Ascending aorta (tissue), 2 donors: ENCODE results near the gene MYORG. TPM values are rescaled to one million over a fixed set of nuclear protein-coding genes. Genes with fewer than 3 reads are reported as not detected.

Experiments used
- DNase-seq, 2 donors: peaks; one replicate each; pipeline ENCODE4 v3.0.0-alpha.2; 2019; ENCODE audit warnings: low spot score in 2 of 2
- H3K27ac ChIP-seq, 2 donors: fragments of 200-600 bp; sonication (generic); one replicate each; pipeline ENCODE4 v1.5.1; 2016 to 2017; ENCODE audit warnings: mild to moderate bottlenecking in 1 of 2
- H3K27me3 ChIP-seq: fragments of 200-600 bp; sonication (generic); one replicate; pipeline ENCODE4 v1.5.1; 2017
- H3K36me3 ChIP-seq, 2 donors: fragments of 200-600 bp; sonication (generic); one replicate each; pipeline ENCODE4 v1.5.1; 2016
- H3K4me1 ChIP-seq, 2 donors: fragments of 200-600 bp; sonication (generic); one replicate each; pipeline ENCODE4 v1.5.1; 2016 to 2017; ENCODE audit warnings: mild to moderate bottlenecking in 1 of 2
- H3K4me3 ChIP-seq, 2 donors: fragments of 200-600 bp; sonication (generic); one replicate each; pipeline ENCODE4 v1.5.1; 2016 to 2017; ENCODE audit warnings: mild to moderate bottlenecking in 1 of 2
- H3K9me3 ChIP-seq, 2 donors: fragments of 200-600 bp; sonication (generic); one replicate each; pipeline ENCODE4 v1.5.1; 2016
- intact Hi-C: fragments of 100-400 bp; cut with DNase I; formaldehyde crosslinking; loops from one replicate; pipeline ENCODE4 v1.15.1; 2023
- total RNA-seq: library from RNA; depleted of rRNA; stranded (reverse); fragments of >200 nt; gene quantifications from one replicate; pipeline ENCODE4 v1.1.0, GENCODE V29; 2016
- TF ChIP-seq, protein P1 (sequence below), 3 experiments: fragments of 200-600 bp in 2 of 3; fragments of 450-650 bp in 1 of 3; sonication (generic) in 2 of 3; IDR thresholded peaks; one replicate each; pipeline ENCODE4 v1.5.1; 2016 to 2019; ENCODE audit warnings: antibody characterized with exemption in 3 of 3, mild to moderate bottlenecking in 1 of 3, moderate library complexity in 1 of 3

Gene MYORG
- total RNA-seq, 1 donor from 2014 or later = 11.0 TPM

DNA sequence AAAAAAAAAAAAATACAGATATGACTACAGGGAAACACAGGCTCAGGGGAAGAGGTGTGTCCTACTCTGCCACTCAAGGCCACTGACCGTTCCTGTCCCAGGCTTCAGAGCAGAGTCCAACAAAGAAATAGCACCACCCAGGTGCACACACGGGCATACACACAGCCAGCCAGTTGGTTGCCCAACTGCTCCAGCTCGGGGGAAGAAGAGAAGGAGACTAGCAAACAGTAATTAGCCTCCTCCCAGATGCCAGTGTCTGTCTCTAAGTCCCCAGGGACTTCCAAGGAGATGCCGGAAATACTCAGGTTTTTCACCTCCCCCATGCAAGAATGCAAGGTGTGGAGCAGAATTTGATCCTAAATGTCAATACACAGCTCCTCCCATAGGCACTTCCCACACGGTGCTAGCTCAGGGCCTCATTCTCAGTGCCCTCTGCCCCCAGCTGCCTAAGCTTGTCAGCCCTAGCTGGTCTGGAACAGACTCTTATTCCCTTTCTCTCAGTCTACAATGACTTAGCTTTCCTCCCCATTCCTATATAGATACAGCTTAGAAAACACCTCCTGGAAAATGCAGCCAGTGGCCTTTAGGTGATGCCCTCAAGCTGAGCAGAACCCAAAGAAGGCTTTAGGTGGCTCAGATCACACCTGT is 1.7 kb downstream of the MYORG start:
- intact Hi-C loops = loop anchor here (5.0 kb wide), 1 partner anchor 123 kb away; no protein-coding TSS in a partner anchor
- Histone ChIP-seq H3K27me3 (no peaks in the 10 kb centered on the region), H3K4me3 (no peak overlapping the region), H3K4me1 (peaks cover under 1 to 8% of the 10 kb centered on the region in 2 donors), H3K9me3 (no peaks in the 10 kb centered on the region), H3K36me3 (peaks cover 16 to 26% of the 10 kb centered on the region in 2 donors), H3K27ac (no peak overlapping the region)
- DNase-seq = no peak
- TF ChIP-seq, protein P1, sequence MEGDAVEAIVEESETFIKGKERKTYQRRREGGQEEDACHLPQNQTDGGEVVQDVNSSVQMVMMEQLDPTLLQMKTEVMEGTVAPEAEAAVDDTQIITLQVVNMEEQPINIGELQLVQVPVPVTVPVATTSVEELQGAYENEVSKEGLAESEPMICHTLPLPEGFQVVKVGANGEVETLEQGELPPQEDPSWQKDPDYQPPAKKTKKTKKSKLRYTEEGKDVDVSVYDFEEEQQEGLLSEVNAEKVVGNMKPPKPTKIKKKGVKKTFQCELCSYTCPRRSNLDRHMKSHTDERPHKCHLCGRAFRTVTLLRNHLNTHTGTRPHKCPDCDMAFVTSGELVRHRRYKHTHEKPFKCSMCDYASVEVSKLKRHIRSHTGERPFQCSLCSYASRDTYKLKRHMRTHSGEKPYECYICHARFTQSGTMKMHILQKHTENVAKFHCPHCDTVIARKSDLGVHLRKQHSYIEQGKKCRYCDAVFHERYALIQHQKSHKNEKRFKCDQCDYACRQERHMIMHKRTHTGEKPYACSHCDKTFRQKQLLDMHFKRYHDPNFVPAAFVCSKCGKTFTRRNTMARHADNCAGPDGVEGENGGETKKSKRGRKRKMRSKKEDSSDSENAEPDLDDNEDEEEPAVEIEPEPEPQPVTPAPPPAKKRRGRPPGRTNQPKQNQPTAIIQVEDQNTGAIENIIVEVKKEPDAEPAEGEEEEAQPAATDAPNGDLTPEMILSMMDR (IDR thresholded peaks at IDR 0.05) = no peak

DNA sequence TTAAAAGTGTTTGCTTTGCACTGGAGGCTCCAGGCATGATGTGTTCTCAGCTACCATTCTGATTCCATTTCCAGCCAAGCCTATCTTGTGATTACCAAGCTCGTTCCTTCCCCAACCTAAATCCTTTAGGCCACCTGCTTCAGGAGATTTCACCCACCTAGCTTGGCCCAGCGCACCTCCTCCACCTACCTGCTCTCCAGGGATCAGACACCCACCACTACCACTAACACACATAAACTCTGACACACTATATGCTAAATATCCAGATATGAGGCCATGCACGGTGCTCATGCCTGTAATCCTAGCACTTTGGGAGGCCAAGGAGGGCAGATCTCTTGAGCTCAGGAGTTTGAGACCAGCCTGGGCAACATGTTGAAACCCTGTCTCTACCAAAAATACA is 2.4 kb downstream of the MYORG start:
- Histone ChIP-seq H3K36me3 (peaks cover 20 to 33% of the 10 kb centered on the region in 2 donors), H3K4me1 (peaks cover 0 to 4% of the 10 kb centered on the region in 2 donors)

DNA sequence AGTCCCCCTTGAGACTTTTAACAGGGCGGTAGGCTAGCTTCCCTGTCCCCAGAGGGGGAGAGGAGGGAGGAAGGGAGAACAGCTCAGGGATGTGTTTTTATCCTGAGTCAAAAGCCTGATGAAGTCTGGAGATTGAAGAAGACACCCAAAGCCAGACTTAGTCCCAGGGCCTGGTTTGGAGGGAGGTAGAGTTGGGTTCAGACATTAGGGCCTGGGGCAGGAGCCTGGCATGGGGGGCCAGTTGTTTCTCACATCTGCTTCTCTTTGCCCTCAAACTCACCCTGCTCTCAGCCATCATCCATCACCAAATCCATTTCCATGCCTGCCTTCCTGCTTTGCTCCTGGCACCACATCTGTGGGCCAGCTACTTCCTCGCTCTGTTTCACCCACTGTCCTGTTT is 2.9 kb downstream of the MYORG start:
- Histone ChIP-seq H3K4me1 (peaks cover 0 to 4% of the 10 kb centered on the region in 2 donors), H3K27me3 (no peaks in the 10 kb centered on the region), H3K27ac (no peak overlapping the region), H3K4me3 (no peak overlapping the region), H3K9me3 (no peaks in the 10 kb centered on the region), H3K36me3 (peaks cover 24 to 33% of the 10 kb centered on the region in 2 donors)
- TF ChIP-seq, protein P1 (IDR thresholded peaks at IDR 0.05) = no peak
- intact Hi-C loops = no loop called here
- no peak for DNase-seq

More for the DNA sequence above, 2.4 kb downstream of the MYORG start:
- H3K27me3 ChIP-seq = no peaks in the 10 kb centered on the region
- DNase-seq = no peak
- no peak overlapping the region for H3K4me3 ChIP-seq
- TF ChIP-seq, protein P1 (IDR thresholded peaks at IDR 0.05) = no peak
- no peaks in the 10 kb centered on the region for H3K9me3 ChIP-seq
- H3K27ac ChIP-seq = no peak overlapping the region
- intact Hi-C loops = no loop called here

DNA sequence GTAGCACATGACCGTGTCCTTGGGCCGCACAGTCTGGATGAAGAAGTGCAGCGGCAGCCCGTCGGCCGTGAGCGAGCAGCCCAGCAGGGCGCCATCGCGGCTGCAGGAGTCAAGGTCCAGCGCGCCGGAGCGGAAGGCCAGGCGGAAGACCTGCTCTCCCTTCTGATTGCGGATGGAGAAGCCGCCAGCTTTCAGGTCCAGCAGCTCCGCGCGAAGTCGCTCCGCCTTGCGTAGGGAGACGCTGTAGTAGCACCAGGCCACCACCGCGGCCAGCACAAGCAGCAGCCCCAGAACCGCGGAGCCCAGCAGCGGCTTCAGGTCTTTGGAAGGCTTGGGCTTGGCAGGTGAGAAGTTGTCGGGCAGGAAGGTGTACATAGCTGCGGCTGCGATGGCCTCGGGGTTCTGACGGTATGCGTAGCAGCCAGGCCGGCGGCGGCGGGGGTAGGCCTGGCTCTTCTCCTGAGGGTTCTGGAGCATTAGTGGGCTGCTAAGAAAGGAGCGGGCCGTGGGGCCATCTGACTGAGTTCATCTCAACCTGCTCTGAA is 4.2 kb downstream of the MYORG start:
- H3K36me3 ChIP-seq = peaks cover 24 to 37% of the 10 kb centered on the region in 2 donors
- intact Hi-C loops = no loop called here
- no peak for DNase-seq
- H3K9me3 ChIP-seq = no peaks in the 10 kb centered on the region
- H3K27ac ChIP-seq = no peak overlapping the region
- no peak overlapping the region for H3K4me3 ChIP-seq
- H3K4me1 ChIP-seq = peaks cover 0 to 4% of the 10 kb centered on the region in 2 donors
- TF ChIP-seq, protein P1 (IDR thresholded peaks at IDR 0.05) = no peak
- H3K27me3 ChIP-seq = no peaks in the 10 kb centered on the region

DNA sequence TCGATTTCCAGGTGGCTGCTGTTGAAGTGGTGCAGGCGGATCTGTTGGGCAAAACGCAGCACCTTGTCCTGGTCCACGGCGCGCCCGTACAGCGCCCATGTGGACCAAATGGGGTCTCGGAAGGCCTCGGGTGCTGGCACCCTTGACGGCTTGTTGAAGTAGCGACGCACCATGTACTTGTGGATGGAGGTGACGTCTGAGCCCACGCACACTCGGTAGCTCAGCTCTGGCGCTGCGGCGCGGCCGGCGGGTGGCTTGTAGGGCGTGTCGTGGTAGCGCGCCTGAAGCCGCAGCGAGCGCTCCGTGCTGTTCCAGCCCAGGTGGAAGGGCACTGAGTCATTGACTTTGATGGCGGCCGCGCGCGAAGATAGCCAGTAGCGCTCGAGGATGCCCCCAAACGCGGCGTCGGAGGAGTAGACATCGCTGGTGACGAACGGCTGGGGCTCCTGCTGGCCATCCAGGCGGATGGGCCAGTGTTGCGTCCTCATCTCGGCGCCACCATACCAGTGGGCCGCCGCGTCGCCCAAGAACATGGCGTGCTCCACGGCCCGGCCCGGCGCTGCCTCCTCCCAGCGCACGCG is 4.7 kb downstream of the MYORG start:
- TF ChIP-seq, protein P1 (IDR thresholded peaks at IDR 0.05) = no peak
- DNase-seq = no peak
- Histone ChIP-seq H3K27me3 (no peaks in the 10 kb centered on the region), H3K4me3 (no peak overlapping the region), H3K36me3 (peaks cover 24 to 38% of the 10 kb centered on the region in 2 donors), H3K4me1 (peaks cover 0 to 4% of the 10 kb centered on the region in 2 donors), H3K9me3 (no peaks in the 10 kb centered on the region), H3K27ac (no peak overlapping the region)
- intact Hi-C loops = no loop called here
